IMR-90 (cell line): ENCODE results near the gene BICD1.

ENCODE experiments used
- POLR2A ChIP-seq: IDR thresholded peaks from 2 replicates; pipeline ENCODE4 v1.6.1; 2012; ENCODE audit warnings: mild to moderate bottlenecking, low read depth, low read length
- RAD21 ChIP-seq: IDR thresholded peaks from 2 replicates; pipeline ENCODE4 v1.6.1; 2012; ENCODE audit warnings: low read length, improper control_type of control experiment
- TF ChIP-seq, protein P1 (sequence below): fragments of 150-350 bp; IDR thresholded peaks from 2 replicates; pipeline ENCODE4 v1.6.1; 2016; ENCODE audit warnings: low read depth, mild to moderate bottlenecking, low read length, moderate library complexity, borderline replicate concordance
- TF ChIP-seq, protein P2 (sequence below): conservative IDR thresholded peaks from 2 replicates; pipeline ENCODE4 v1.5.1; 2012; ENCODE audit warnings: mild to moderate bottlenecking, low read depth, low read length, improper control_type of control experiment

- TF ChIP-seq POLR2A (no peak), RAD21 (no peak)
- TF ChIP-seq, protein P1, sequence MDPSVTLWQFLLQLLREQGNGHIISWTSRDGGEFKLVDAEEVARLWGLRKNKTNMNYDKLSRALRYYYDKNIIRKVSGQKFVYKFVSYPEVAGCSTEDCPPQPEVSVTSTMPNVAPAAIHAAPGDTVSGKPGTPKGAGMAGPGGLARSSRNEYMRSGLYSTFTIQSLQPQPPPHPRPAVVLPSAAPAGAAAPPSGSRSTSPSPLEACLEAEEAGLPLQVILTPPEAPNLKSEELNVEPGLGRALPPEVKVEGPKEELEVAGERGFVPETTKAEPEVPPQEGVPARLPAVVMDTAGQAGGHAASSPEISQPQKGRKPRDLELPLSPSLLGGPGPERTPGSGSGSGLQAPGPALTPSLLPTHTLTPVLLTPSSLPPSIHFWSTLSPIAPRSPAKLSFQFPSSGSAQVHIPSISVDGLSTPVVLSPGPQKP, result no peak
- TF ChIP-seq, protein P2, sequence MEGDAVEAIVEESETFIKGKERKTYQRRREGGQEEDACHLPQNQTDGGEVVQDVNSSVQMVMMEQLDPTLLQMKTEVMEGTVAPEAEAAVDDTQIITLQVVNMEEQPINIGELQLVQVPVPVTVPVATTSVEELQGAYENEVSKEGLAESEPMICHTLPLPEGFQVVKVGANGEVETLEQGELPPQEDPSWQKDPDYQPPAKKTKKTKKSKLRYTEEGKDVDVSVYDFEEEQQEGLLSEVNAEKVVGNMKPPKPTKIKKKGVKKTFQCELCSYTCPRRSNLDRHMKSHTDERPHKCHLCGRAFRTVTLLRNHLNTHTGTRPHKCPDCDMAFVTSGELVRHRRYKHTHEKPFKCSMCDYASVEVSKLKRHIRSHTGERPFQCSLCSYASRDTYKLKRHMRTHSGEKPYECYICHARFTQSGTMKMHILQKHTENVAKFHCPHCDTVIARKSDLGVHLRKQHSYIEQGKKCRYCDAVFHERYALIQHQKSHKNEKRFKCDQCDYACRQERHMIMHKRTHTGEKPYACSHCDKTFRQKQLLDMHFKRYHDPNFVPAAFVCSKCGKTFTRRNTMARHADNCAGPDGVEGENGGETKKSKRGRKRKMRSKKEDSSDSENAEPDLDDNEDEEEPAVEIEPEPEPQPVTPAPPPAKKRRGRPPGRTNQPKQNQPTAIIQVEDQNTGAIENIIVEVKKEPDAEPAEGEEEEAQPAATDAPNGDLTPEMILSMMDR, result no peak
Measured at GRCh38 chr12:32431025-32431424, 324.4 kb downstream of the BICD1 start.
